K562 (cell line): Measurements from ENCODE around the gene CCDC27. TPM values are rescaled to one million over a fixed set of nuclear protein-coding genes. Genes with fewer than 3 reads are reported as not detected.

ENCODE experiments used
- ARID1B ChIP-seq: fragments of 450-650 bp; IDR thresholded peaks from 2 replicates; pipeline ENCODE4 v1.6.1; 2016; ENCODE audit warnings: antibody characterized with exemption, mild to moderate bottlenecking, inconsistent platforms
- CREB1 ChIP-seq, 2 experiments: sonication (generic) in 1 of 2; formaldehyde crosslinking in 1 of 2; IDR thresholded peaks; 2 replicates each; pipeline versions ENCODE4 v1.6.1 to v1.8.0; 2012 to 2022; ENCODE audit warnings: inconsistent platforms in 1 of 2, mild to moderate bottlenecking in 1 of 2, missing genetic modification reagents in 1 of 2, moderate library complexity in 1 of 2
- ESRRA ChIP-seq: fragments of 450-650 bp; IDR thresholded peaks from 2 replicates; pipeline ENCODE4 v1.6.1; 2014; ENCODE audit warnings: low read depth, mild to moderate bottlenecking, moderate library complexity, borderline replicate concordance
- HDAC2 ChIP-seq: fragments of 450-650 bp; IDR thresholded peaks from 2 replicates; pipeline ENCODE4 v1.6.1; 2016; ENCODE audit warnings: mild to moderate bottlenecking
- HNRNPLL ChIP-seq: fragments of 200-400 bp; formaldehyde crosslinking; IDR thresholded peaks from 2 replicates; pipeline ENCODE4 v1.6.1; 2017; ENCODE audit warnings: low read length, low read depth, mild to moderate bottlenecking; ENCODE audit not compliant: poor library complexity, severe bottlenecking
- NFIC ChIP-seq: fragments of 450-650 bp; IDR thresholded peaks from 2 replicates; pipeline ENCODE4 v1.6.1; 2017; ENCODE audit warnings: mild to moderate bottlenecking, inconsistent platforms
- PTBP1 ChIP-seq: fragments of 200-400 bp; formaldehyde crosslinking; IDR thresholded peaks from 2 replicates; pipeline ENCODE4 v1.6.1; 2017; ENCODE audit warnings: low read depth, low read length
- RBBP5 ChIP-seq: fragments of 200-600 bp; sonication (generic); IDR thresholded peaks from 2 replicates; pipeline ENCODE4 v1.6.1; 2012; ENCODE audit warnings: borderline replicate concordance, mild to moderate bottlenecking, low read length, control low read depth, inconsistent platforms; ENCODE audit not compliant: insufficient read depth, poor library complexity, severe bottlenecking
- SMAD3 ChIP-seq: fragments of 450-650 bp; formaldehyde crosslinking; conservative IDR thresholded peaks from 2 replicates; pipeline ENCODE4 v1.4.0; 2020; ENCODE audit warnings: mild to moderate bottlenecking
- TCF7L2 ChIP-seq: fragments of 150-350 bp; IDR thresholded peaks from 2 replicates; pipeline ENCODE4 v1.6.1; 2016; ENCODE audit warnings: low read depth, mild to moderate bottlenecking, low read length, moderate library complexity
- ZBTB1 ChIP-seq: sonication (generic); formaldehyde crosslinking; IDR thresholded peaks from 2 replicates; pipeline ENCODE4 v1.8.1; 2023; ENCODE audit warnings: missing genetic modification reagents, low read depth, mild to moderate bottlenecking, borderline replicate concordance
- ZNF197 ChIP-seq: fragments of 200-800 bp; sonication (Bioruptor generic); IDR thresholded peaks from 2 replicates; pipeline ENCODE4 v1.6.1; 2016; ENCODE audit warnings: low read depth, missing genetic modification characterization, missing compliant biosample characterization
- polyA plus RNA-seq, 8 experiments: library from polyadenylated mRNA; depleted of rRNA in 4 of 8; stranded (reverse) in 5 of 8; unstranded in 3 of 8; fragments of >200 nt; fragmentation: Nextera tagmentation in 2 of 8; fragmentation: Illumina TruSeq in 1 of 8; extraction: Ambion mirVana in 2 of 8; extraction: Trizol in 1 of 8; gene quantifications; 2 replicates each; pipeline versions ENCODE4 v1.2.1 to v1.2.3, GENCODE V29; 2011 to 2014; ENCODE audit warnings: inconsistent platforms in 1 of 8, missing spikeins in 1 of 8
- total RNA-seq, 7 experiments: library from RNA; depleted of rRNA in 6 of 7; stranded (reverse); fragments of >200 nt in 6 of 7; fragmentation: Illumina TruSeq in 2 of 7; extraction: Trizol in 2 of 7; gene quantifications; 2 replicates each; pipeline versions ENCODE4 v1.2.1 to v1.2.3, GENCODE V29; 2011 to 2021; ENCODE audit warnings: low replicate concordance in 1 of 7
- TF ChIP-seq, protein P1 (sequence below): fragments of 200-800 bp; sonication (Bioruptor generic); IDR thresholded peaks from 2 replicates; pipeline ENCODE4 v1.6.1; 2016; ENCODE audit warnings: missing genetic modification characterization, missing compliant biosample characterization
- TF ChIP-seq, protein P2 (sequence below): fragments of 200-800 bp; sonication (Bioruptor generic); IDR thresholded peaks from 2 replicates; pipeline ENCODE4 v1.6.1; 2017; ENCODE audit warnings: missing genetic modification characterization, missing compliant biosample characterization
- TF ChIP-seq, protein P3 (sequence below): fragments of 250-450 bp; sonication (Bioruptor Pico); IDR thresholded peaks from 2 replicates; pipeline ENCODE4 v1.5.0; 2021; ENCODE audit warnings: mild to moderate bottlenecking, borderline replicate concordance
- TF ChIP-seq, protein P4 (sequence below): fragments of 450-650 bp; IDR thresholded peaks from 2 replicates; pipeline ENCODE4 v1.6.1; 2016; ENCODE audit warnings: low read depth, mild to moderate bottlenecking, moderate library complexity

Gene CCDC27
- total and polyA plus RNA-seq, 9 of the 15 experiments (the other 6 are each of a cell fraction or from before 2014, with no cell fraction given) = 0.01 to 0.04 TPM; not detected in 7

DNA sequence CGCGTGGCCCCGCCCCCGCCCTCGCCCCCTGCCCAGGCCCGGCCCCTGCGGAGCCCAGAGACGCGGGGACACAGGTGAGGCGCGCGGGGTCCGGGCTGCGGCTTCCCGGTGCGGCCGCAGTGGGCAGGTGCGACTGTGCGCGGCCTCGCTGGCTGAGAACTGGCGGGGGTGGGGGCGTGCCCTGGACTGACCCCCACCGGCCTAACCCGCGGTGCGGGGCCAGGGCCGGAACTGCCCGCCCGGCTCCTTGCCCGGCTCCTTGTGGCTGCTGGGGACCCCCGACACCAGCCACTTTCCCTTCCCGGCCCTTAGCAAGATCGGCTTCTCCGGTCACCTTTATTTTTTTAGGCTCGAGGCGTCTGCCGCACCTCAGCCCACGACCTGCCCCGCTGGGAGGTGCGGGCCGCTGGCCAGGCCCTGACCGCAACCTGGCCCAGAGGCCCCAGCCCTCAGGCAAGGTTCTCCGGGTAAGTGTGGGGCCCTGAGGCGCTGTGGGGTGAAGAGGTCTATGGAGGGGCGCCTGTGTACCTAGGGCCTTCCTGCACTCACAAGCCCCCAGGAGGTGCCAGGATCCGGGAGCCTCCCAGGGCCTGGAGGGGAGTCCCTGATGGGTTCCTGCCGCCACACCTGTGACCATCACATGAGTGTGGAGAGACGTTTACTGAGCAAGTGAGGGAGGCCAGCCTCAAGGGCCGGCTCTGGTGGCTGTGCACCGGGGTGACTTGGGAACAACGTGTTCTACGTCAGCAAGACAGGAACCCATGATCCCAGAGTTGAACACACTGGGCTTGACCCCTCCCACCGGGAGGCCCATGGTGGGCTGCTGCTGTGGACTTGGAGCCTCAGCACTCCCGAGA is 20.7 kb downstream of the CCDC27 start, which contains the start of gene SMIM1 (continued):
- TF ChIP-seq ZNF197 (CRISPR knock-in tag) = no peak
- TF ChIP-seq ESRRA = no peak; the same call in 1 of the 2 replicates
- peak; percentile 52; the same call in 1 of the 2 replicates for TF ChIP-seq ZBTB1 (CRISPR knock-in tag)
- TF ChIP-seq, protein P1, sequence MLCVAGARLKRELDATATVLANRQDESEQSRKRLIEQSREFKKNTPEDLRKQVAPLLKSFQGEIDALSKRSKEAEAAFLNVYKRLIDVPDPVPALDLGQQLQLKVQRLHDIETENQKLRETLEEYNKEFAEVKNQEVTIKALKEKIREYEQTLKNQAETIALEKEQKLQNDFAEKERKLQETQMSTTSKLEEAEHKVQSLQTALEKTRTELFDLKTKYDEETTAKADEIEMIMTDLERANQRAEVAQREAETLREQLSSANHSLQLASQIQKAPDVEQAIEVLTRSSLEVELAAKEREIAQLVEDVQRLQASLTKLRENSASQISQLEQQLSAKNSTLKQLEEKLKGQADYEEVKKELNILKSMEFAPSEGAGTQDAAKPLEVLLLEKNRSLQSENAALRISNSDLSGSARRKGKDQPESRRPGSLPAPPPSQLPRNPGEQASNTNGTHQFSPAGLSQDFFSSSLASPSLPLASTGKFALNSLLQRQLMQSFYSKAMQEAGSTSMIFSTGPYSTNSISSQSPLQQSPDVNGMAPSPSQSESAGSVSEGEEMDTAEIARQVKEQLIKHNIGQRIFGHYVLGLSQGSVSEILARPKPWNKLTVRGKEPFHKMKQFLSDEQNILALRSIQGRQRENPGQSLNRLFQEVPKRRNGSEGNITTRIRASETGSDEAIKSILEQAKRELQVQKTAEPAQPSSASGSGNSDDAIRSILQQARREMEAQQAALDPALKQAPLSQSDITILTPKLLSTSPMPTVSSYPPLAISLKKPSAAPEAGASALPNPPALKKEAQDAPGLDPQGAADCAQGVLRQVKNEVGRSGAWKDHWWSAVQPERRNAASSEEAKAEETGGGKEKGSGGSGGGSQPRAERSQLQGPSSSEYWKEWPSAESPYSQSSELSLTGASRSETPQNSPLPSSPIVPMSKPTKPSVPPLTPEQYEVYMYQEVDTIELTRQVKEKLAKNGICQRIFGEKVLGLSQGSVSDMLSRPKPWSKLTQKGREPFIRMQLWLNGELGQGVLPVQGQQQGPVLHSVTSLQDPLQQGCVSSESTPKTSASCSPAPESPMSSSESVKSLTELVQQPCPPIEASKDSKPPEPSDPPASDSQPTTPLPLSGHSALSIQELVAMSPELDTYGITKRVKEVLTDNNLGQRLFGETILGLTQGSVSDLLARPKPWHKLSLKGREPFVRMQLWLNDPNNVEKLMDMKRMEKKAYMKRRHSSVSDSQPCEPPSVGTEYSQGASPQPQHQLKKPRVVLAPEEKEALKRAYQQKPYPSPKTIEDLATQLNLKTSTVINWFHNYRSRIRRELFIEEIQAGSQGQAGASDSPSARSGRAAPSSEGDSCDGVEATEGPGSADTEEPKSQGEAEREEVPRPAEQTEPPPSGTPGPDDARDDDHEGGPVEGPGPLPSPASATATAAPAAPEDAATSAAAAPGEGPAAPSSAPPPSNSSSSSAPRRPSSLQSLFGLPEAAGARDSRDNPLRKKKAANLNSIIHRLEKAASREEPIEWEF (CRISPR knock-in tag) = no peak
- TF ChIP-seq, protein P2, sequence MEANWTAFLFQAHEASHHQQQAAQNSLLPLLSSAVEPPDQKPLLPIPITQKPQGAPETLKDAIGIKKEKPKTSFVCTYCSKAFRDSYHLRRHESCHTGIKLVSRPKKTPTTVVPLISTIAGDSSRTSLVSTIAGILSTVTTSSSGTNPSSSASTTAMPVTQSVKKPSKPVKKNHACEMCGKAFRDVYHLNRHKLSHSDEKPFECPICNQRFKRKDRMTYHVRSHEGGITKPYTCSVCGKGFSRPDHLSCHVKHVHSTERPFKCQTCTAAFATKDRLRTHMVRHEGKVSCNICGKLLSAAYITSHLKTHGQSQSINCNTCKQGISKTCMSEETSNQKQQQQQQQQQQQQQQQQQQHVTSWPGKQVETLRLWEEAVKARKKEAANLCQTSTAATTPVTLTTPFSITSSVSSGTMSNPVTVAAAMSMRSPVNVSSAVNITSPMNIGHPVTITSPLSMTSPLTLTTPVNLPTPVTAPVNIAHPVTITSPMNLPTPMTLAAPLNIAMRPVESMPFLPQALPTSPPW (CRISPR knock-in tag) = peak; percentile 82
- TF ChIP-seq PTBP1 = 0 out of 2 replicates have a peak, but pooled peaks have one; percentile 43
- 0 out of 2 replicates have a peak, but pooled peaks have one; percentile 9 for TF ChIP-seq HDAC2
- no peak for TF ChIP-seq TCF7L2
- peak; percentile 66 for TF ChIP-seq RBBP5
- 0 out of 2 replicates have a peak, but pooled peaks have one; percentile 15 for TF ChIP-seq NFIC
- no peak for TF ChIP-seq ARID1B
- TF ChIP-seq, protein P3, sequence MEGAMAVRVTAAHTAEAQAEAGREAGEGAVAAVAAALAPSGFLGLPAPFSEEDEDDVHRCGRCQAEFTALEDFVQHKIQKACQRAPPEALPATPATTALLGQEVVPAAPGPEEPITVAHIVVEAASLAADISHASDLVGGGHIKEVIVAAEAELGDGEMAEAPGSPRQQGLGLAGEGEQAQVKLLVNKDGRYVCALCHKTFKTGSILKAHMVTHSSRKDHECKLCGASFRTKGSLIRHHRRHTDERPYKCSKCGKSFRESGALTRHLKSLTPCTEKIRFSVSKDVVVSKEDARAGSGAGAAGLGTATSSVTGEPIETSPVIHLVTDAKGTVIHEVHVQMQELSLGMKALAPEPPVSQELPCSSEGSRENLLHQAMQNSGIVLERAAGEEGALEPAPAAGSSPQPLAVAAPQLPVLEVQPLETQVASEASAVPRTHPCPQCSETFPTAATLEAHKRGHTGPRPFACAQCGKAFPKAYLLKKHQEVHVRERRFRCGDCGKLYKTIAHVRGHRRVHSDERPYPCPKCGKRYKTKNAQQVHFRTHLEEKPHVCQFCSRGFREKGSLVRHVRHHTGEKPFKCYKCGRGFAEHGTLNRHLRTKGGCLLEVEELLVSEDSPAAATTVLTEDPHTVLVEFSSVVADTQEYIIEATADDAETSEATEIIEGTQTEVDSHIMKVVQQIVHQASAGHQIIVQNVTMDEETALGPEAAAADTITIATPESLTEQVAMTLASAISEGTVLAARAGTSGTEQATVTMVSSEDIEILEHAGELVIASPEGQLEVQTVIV (CRISPR knock-in tag) = peak; percentile 21; the same call in 1 of the 2 replicates
- TF ChIP-seq, protein P4, sequence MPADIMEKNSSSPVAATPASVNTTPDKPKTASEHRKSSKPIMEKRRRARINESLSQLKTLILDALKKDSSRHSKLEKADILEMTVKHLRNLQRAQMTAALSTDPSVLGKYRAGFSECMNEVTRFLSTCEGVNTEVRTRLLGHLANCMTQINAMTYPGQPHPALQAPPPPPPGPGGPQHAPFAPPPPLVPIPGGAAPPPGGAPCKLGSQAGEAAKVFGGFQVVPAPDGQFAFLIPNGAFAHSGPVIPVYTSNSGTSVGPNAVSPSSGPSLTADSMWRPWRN = no peak
- TF ChIP-seq HNRNPLL = no peak
- peak; percentile 54; the same call in 1 of the 2 replicates for TF ChIP-seq CREB1 (IDR thresholded peaks at IDR 0.05)
- TF ChIP-seq CREB1 (CRISPR knock-in tag; IDR thresholded peaks at IDR 0.05) = no peak
- 0 out of 2 replicates have a peak, but pooled peaks have one; percentile 13 for TF ChIP-seq SMAD3 (CRISPR knock-in tag)
- TF ChIP-seq, all 486 proteins: peak for 48
